C4-2B (cell line): ENCODE results near the gene ACADS.

Experiments
- ZFX ChIP-seq: fragments of 450-650 bp; IDR thresholded peaks from 2 replicates; pipeline ENCODE4 v1.6.1; 2017
- TF ChIP-seq, protein P1 (sequence below): fragments of 450-650 bp; conservative IDR thresholded peaks from 2 replicates; pipeline ENCODE4 v1.5.1; 2017; ENCODE audit warnings: mild to moderate bottlenecking

DNA sequence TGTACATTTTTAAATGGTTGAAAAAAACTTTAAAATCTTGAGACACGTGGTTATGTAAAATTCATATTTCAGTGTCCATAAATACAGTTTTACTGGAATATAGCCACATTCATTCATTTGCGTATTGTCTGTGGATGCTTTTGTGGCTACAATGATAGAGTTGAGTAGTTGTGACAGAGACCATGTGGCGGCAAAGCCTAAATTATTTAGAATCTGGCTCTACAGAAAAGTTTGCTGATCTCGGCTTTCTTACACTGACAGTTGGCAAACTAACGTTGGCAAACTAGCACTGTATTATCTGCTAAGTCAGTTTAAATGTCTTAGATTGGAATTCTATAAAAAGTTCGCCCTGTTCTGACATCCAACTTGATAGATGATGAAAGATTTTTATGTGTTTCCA is 13.0 kb upstream of the ACADS start:
- TF ChIP-seq, protein P1, sequence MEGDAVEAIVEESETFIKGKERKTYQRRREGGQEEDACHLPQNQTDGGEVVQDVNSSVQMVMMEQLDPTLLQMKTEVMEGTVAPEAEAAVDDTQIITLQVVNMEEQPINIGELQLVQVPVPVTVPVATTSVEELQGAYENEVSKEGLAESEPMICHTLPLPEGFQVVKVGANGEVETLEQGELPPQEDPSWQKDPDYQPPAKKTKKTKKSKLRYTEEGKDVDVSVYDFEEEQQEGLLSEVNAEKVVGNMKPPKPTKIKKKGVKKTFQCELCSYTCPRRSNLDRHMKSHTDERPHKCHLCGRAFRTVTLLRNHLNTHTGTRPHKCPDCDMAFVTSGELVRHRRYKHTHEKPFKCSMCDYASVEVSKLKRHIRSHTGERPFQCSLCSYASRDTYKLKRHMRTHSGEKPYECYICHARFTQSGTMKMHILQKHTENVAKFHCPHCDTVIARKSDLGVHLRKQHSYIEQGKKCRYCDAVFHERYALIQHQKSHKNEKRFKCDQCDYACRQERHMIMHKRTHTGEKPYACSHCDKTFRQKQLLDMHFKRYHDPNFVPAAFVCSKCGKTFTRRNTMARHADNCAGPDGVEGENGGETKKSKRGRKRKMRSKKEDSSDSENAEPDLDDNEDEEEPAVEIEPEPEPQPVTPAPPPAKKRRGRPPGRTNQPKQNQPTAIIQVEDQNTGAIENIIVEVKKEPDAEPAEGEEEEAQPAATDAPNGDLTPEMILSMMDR: no peak
- no peak for TF ChIP-seq ZFX
